Epithelial cell of esophagus (primary cell): ENCODE results near the gene SRPRB.

Experiments
- DNase-seq: peaks from one replicate; pipeline ENCODE4 v3.0.0; 2010; ENCODE audit warnings: low read depth
- H3K4me3 ChIP-seq: 2 replicates; pipeline ENCODE4 v1.5.1; 2011; ENCODE audit warnings: mild to moderate bottlenecking, low read length, control low read depth
- CTCF ChIP-seq: IDR thresholded peaks from 2 replicates; pipeline ENCODE4 v1.5.1; 2011; ENCODE audit warnings: low read depth, mild to moderate bottlenecking, low read length, control low read depth, inconsistent platforms; ENCODE audit not compliant: insufficient read depth; ENCODE audit errors: missing control alignments

Gene SRPRB

DNA sequence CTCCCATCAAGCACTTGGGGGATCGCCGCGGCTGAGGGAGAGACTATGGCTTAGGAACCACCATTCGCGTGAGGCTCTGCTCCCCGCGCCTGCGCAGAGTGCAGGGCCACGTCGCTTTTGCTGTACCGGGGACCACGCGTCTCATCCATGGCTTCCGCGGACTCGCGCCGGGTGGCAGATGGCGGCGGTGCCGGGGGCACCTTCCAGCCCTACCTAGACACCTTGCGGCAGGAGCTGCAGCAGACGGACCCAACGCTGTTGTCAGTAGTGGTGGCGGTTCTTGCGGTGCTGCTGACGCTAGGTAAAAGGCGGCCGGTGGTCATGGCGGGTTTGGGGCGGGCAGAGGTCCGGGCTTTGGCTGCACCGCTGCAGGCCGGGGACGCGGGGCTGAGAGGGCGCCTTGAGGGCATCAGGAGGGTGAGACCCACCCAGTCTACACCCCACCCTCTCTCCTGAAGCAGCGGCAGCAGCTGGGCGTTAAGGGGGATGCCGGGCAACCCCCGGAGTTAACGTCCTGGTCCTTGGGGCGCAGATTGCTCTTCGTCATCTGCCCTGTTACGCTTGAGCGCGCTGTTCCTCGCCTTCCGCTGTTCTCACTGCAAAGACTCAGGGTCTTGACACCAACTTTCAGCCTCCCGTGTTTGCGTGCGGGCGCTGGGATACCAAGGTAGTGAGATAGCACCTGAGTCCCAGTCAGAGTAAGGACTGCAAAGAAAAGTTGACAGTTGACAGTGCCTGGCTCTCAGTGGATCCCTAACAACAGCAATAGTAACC lies at the start of gene SRPRB:
SRPRB (plus strand) TSS at position 114 of the 774 bp plus-strand sequence; CDS start at position 148, 34 bp downstream.
- no peak for TF ChIP-seq CTCF
- peak; percentile 97 for DNase-seq
- H3K4me3 ChIP-seq = peak within 1 kb of the TSS; percentile 89

GRCh38 chr3:133756716-133757694 lies 48.6 kb upstream of the SRPRB start:
- no peak for TF ChIP-seq CTCF
- H3K4me3 ChIP-seq = no peak overlapping the region
- no peak for DNase-seq

GRCh38 chr3:133757701-133758567 lies 47.7 kb upstream of the SRPRB start:
- no peak for TF ChIP-seq CTCF
- H3K4me3 ChIP-seq = no peak overlapping the region
- DNase-seq = no peak

DNA sequence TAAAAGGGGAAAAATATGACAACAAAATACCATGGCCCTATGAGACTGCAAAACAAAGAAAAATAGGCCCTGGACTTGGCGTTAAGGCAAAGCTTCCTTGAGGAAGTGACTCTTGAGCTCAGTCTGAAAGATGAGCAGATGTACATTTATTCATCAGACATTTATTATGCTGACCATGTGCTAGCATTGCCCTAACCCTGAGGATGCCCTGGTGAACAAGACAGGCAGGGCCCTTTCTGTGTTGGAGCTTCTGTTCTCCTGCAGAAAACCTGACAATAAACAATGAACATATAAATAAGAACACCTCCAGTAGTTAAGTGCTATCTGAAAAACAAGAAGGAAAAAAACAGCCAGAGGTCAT lies 47.1 kb upstream of the SRPRB start:
- TF ChIP-seq CTCF = no peak
- no peak overlapping the region for H3K4me3 ChIP-seq
- no peak for DNase-seq

DNA sequence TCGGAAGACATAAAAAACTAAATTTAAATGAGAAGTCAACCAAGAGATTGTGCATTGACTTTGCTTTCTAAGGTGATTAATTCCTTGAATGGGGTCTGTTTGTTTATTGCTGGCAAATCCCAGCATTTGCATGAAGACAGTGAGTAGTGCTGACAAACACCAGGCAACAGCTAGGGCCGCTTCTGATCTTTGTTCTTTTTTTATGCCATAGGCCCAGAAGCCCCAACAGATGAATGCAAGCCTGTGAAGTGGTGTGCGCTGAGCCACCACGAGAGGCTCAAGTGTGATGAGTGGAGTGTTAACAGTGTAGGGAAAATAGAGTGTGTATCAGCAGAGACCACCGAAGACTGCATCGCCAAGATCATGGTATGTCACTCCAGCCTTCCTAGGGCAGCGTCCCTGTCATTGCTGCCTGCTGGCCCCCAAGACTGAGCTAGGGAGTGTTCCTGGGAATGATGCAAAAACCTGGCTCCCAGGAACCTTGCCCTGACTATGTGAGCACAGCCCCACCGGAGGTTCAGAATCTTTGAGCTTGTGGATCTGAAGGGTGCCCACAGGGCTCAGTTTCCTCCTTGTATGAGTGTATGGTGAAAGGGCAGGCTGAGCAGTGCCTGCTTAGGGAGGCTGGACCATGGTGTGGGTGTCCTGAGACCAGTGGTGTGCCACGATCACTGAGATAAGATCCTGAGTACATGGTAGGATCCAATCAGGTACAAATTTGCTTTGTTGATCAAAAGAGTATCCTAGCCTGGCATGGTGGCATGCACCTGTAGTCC lies 46.5 kb upstream of the SRPRB start:
- H3K4me3 ChIP-seq = no peak overlapping the region
- TF ChIP-seq CTCF = no peak
- no peak for DNase-seq
